PFSK-1 (cell line): ENCODE results near the gene RUNX3.

Source experiments
- FOXP2 ChIP-seq: optimal IDR thresholded peaks from 2 replicates; pipeline ENCODE3; 2011; ENCODE audit warnings: borderline replicate concordance, control low read depth, inconsistent platforms; ENCODE audit not compliant: insufficient read depth; ENCODE audit errors: extremely low read length, extremely low read depth
- POLR2AphosphoS5 ChIP-seq: IDR thresholded peaks from 2 replicates; pipeline ENCODE4 v1.6.1; 2012; ENCODE audit warnings: low read depth, mild to moderate bottlenecking, control low read depth, low read length, moderate library complexity
- REST ChIP-seq, 2 experiments: IDR thresholded peaks; 2 replicates each; pipeline versions ENCODE4 v1.6.1 to v1.8.0; 2011 to 2012; ENCODE audit warnings: low read depth in 2 of 2, low read length in 2 of 2, control low read depth in 1 of 2, inconsistent platforms in 1 of 2, mild to moderate bottlenecking in 1 of 2, moderate library complexity in 1 of 2; ENCODE audit not compliant: insufficient read depth in 1 of 2
- SIN3A ChIP-seq: IDR thresholded peaks from 2 replicates; pipeline ENCODE4 v1.6.1; 2012; ENCODE audit warnings: mild to moderate bottlenecking, low read length, moderate library complexity, borderline replicate concordance; ENCODE audit not compliant: insufficient read depth
- TAF1 ChIP-seq: IDR thresholded peaks from 2 replicates; pipeline ENCODE4 v1.6.1; 2012; ENCODE audit warnings: low read length, control low read depth, borderline replicate concordance; ENCODE audit not compliant: insufficient read depth

RUNX3 gene

GRCh38 chr1:24935615-24936484 is 5.8 kb upstream of the RUNX3 start:
- TF ChIP-seq TAF1: no peak
- TF ChIP-seq SIN3A: no peak
- TF ChIP-seq FOXP2: no peak
- TF ChIP-seq POLR2AphosphoS5: no peak
- TF ChIP-seq REST (IDR thresholded peaks at IDR 0.05; ENCODE audit: insufficient read depth in 1 of 2, low read depth in 2 of 2, low read length in 2 of 2): no peak

- no peak for TF ChIP-seq POLR2AphosphoS5
These were observed 5.1 kb upstream of the RUNX3 start for GRCh38 chr1:24935196-24935526.

- TF ChIP-seq REST (IDR thresholded peaks at IDR 0.05; ENCODE audit: insufficient read depth in 1 of 2, low read depth in 2 of 2, low read length in 2 of 2): no peak
- TF ChIP-seq SIN3A: no peak
- TF ChIP-seq POLR2AphosphoS5: no peak
- no peak for TF ChIP-seq TAF1
- no peak for TF ChIP-seq FOXP2
These were observed 4.5 kb upstream of the RUNX3 start for GRCh38 chr1:24934310-24935195.

GRCh38 chr1:24933468-24933867 is 3.4 kb upstream of the RUNX3 start:
- TF ChIP-seq SIN3A: no peak

GRCh38 chr1:24932725-24933294 is 2.7 kb upstream of the RUNX3 start:
- TF ChIP-seq POLR2AphosphoS5 (no peak), REST (IDR thresholded peaks at IDR 0.05; ENCODE audit: insufficient read depth in 1 of 2, low read depth in 2 of 2, low read length in 2 of 2) (no peak), TAF1 (no peak), SIN3A (no peak)

- TF ChIP-seq FOXP2 (no peak), TAF1 (no peak), SIN3A (no peak), POLR2AphosphoS5 (no peak), REST (IDR thresholded peaks at IDR 0.05; ENCODE audit: insufficient read depth in 1 of 2, low read depth in 2 of 2, low read length in 2 of 2) (no peak)
These were observed 2.2 kb upstream of the RUNX3 start for GRCh38 chr1:24932284-24932683.
